ENCODE data around the gene OAS2.

OAS2 gene

GRCh38 chr12:112964915-112965314, 13.4 kb upstream of the OAS2 start:
- Histone ChIP-seq H3K27me3 (ENCODE audit: insufficient read depth, low read depth, severe bottlenecking) (peaks cover 94% of the 10 kb centered on the region), H3K9me3 (ENCODE audit: severe bottlenecking) (peaks cover 13% of the 10 kb centered on the region), H3K4me3 (ENCODE audit: low read depth, low read length) (no peak overlapping the region), H3K27ac (no peak overlapping the region), H3K36me3 (no peaks in the 10 kb centered on the region)
- no peak for DNase-seq
- TF ChIP-seq CTCF (IDR thresholded peaks at IDR 0.05; ENCODE audit: low read depth, low read length): no peak

DNA sequence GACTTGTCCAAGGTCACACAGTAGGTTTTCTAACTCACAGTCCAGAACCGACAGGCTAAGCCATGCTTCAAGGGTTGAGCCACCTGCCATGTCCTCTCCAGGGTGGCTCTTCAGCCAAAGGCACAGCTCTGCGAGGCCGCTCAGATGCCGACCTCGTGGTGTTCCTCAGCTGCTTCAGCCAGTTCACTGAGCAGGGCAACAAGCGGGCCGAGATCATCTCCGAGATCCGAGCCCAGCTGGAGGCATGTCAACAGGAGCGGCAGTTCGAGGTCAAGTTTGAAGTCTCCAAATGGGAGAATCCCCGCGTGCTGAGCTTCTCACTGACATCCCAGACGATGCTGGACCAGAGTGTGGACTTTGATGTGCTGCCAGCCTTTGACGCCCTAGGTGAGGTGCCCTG, 12.7 kb upstream of the OAS2 start:
- Histone ChIP-seq H3K4me3 (ENCODE audit: low read depth, low read length) (no peak overlapping the region), H3K36me3 (no peaks in the 10 kb centered on the region)

GRCh38 chr12:112967306-112967705, 11.0 kb upstream of the OAS2 start:
- no peak for TF ChIP-seq CTCF (IDR thresholded peaks at IDR 0.05; ENCODE audit: low read depth, low read length)
- Histone ChIP-seq H3K9me3 (ENCODE audit: severe bottlenecking) (no peaks in the 10 kb centered on the region), H3K27me3 (ENCODE audit: insufficient read depth, low read depth, severe bottlenecking) (peaks cover 96% of the 10 kb centered on the region), H3K36me3 (no peaks in the 10 kb centered on the region), H3K4me3 (ENCODE audit: low read depth, low read length) (no peak overlapping the region), H3K27ac (no peak overlapping the region)
- DNase-seq: no peak

More for the DNA sequence above, 12.7 kb upstream of the OAS2 start:
- H3K27ac ChIP-seq: no peak overlapping the region
- no peak for TF ChIP-seq CTCF (IDR thresholded peaks at IDR 0.05; ENCODE audit: low read depth, low read length)
- no peak for DNase-seq
- H3K9me3 ChIP-seq (ENCODE audit: severe bottlenecking): peaks cover 8% of the 10 kb centered on the region
- H3K27me3 ChIP-seq (ENCODE audit: insufficient read depth, low read depth, severe bottlenecking): peaks cover 95% of the 10 kb centered on the region

- TF ChIP-seq CTCF (IDR thresholded peaks at IDR 0.05; ENCODE audit: low read depth, low read length): no peak
- Histone ChIP-seq H3K27me3 (ENCODE audit: insufficient read depth, low read depth, severe bottlenecking) (peaks cover 96% of the 10 kb centered on the region), H3K27ac (no peak overlapping the region), H3K36me3 (no peaks in the 10 kb centered on the region), H3K9me3 (ENCODE audit: severe bottlenecking) (no peaks in the 10 kb centered on the region), H3K4me3 (ENCODE audit: low read depth, low read length) (no peak overlapping the region)
- no peak for DNase-seq
Observed at GRCh38 chr12:112967858-112968257, 10.5 kb upstream of the OAS2 start.

DNA sequence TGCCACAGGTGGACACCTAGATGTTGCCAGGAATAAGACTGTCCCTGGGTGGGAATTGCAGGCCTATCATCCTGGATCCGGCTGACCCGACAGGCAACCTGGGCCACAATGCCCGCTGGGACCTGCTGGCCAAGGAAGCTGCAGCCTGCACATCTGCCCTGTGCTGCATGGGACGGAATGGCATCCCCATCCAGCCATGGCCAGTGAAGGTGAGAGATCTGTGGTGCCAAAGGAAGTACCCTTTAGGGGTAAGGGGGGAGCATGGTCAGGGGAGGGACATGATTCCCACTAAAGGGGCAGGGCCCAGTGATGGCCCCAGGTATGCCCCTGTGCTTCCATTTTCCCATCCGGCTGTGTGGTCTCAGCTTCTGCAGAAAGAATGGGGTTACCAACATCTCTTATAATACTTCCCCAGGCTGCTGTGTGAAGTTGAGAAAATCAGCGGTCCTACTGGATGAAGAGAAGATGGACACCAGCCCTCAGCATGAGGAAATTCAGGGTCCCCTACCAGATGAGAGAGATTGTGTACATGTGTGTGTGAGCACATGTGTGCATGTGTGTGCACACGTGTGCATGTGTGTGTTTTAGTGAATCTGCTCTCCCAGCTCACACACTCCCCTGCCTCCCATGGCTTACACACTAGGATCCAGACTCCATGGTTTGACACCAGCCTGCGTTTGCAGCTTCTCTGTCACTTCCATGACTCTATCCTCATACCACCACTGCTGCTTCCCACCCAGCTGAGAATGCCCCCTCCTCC, 8.6 kb upstream of the OAS2 start:
- H3K27ac ChIP-seq: no peak overlapping the region
- no peak overlapping the region for H3K4me3 ChIP-seq (ENCODE audit: low read depth, low read length)
- no peaks in the 10 kb centered on the region for H3K36me3 ChIP-seq
- no peaks in the 10 kb centered on the region for H3K9me3 ChIP-seq (ENCODE audit: severe bottlenecking)
- H3K27me3 ChIP-seq (ENCODE audit: insufficient read depth, low read depth, severe bottlenecking): peaks cover 97% of the 10 kb centered on the region
- DNase-seq: no peak
- no peak for TF ChIP-seq CTCF (IDR thresholded peaks at IDR 0.05; ENCODE audit: low read depth, low read length)

DNA sequence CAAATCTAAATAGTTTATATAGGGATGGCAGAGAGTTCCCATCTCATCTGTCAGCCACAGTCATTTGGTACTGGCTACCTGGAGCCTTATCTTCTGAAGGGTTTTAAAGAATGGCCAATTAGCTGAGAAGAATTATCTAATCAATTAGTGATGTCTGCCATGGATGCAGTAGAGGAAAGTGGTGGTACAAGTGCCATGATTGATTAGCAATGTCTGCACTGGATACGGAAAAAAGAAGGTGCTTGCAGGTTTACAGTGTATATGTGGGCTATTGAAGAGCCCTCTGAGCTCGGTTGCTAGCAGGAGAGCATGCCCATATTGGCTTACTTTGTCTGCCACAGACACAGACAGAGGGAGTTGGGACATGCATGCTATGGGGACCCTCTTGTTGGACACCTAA, 7.9 kb upstream of the OAS2 start:
- Histone ChIP-seq H3K27ac (no peak overlapping the region), H3K27me3 (ENCODE audit: insufficient read depth, low read depth, severe bottlenecking) (peaks cover 97% of the 10 kb centered on the region), H3K4me3 (ENCODE audit: low read depth, low read length) (no peak overlapping the region), H3K36me3 (no peaks in the 10 kb centered on the region), H3K9me3 (ENCODE audit: severe bottlenecking) (no peaks in the 10 kb centered on the region)
- DNase-seq: no peak
- TF ChIP-seq CTCF (IDR thresholded peaks at IDR 0.05; ENCODE audit: low read depth, low read length): no peak
